HEK293T (cell line): ENCODE results near the gene ADGRF5.

Experiments used
- ARNT ChIP-seq: fragments of 450-650 bp; IDR thresholded peaks from 2 replicates; pipeline ENCODE4 v1.6.1; 2017; ENCODE audit warnings: mild to moderate bottlenecking
- BHLHE40 ChIP-seq: fragments of 450-650 bp; IDR thresholded peaks from 2 replicates; pipeline ENCODE4 v1.6.1; 2016; ENCODE audit warnings: mild to moderate bottlenecking, moderate library complexity, borderline replicate concordance
- ELF4 ChIP-seq: fragments of 450-650 bp; IDR thresholded peaks from 2 replicates; pipeline ENCODE4 v1.6.1; 2017; ENCODE audit warnings: antibody characterized with exemption
- FOXA1 ChIP-seq: fragments of 450-650 bp; IDR thresholded peaks from 2 replicates; pipeline ENCODE4 v1.6.1; 2016; ENCODE audit warnings: mild to moderate bottlenecking
- FOXK2 ChIP-seq: fragments of 450-650 bp; IDR thresholded peaks from 2 replicates; pipeline ENCODE4 v1.6.1; 2016; ENCODE audit warnings: mild to moderate bottlenecking
- FOXM1 ChIP-seq: fragments of 450-650 bp; IDR thresholded peaks from 2 replicates; pipeline ENCODE4 v1.6.1; 2017; ENCODE audit warnings: mild to moderate bottlenecking, borderline replicate concordance
- NFRKB ChIP-seq: fragments of 450-650 bp; IDR thresholded peaks from 2 replicates; pipeline ENCODE4 v1.6.1; 2016; ENCODE audit warnings: mild to moderate bottlenecking, moderate library complexity
- SP1 ChIP-seq: fragments of 450-650 bp; IDR thresholded peaks from 2 replicates; pipeline ENCODE4 v1.6.1; 2017
- SUZ12 ChIP-seq: fragments of 450-650 bp; IDR thresholded peaks from 2 replicates; pipeline ENCODE4 v1.6.1; 2016; ENCODE audit warnings: mild to moderate bottlenecking
- TARDBP ChIP-seq: fragments of 450-650 bp; IDR thresholded peaks from 2 replicates; pipeline ENCODE4 v1.6.1; 2016
- ZNF384 ChIP-seq: fragments of 450-650 bp; IDR thresholded peaks from 2 replicates; pipeline ENCODE4 v1.6.1; 2016

- no peak for TF ChIP-seq BHLHE40
- TF ChIP-seq ARNT = no peak
- no peak for TF ChIP-seq FOXK2
- no peak for TF ChIP-seq FOXM1
- TF ChIP-seq FOXA1 = no peak
- no peak for TF ChIP-seq SP1
- TF ChIP-seq SUZ12 = no peak
- TF ChIP-seq TARDBP = no peak
- no peak for TF ChIP-seq ZNF384
- TF ChIP-seq NFRKB = no peak
- TF ChIP-seq ELF4 = no peak
These were observed 9.7 kb upstream of the ADGRF5 start for GRCh38 chr6:46931416-46931815.
